Activated CD4-positive, alpha-beta memory T cell treated with anti-CD3 and anti-CD28 coated beads for 36 hours (primary cell): Measurements from ENCODE around the gene SCUBE2. TPM values are rescaled to one million over a fixed set of nuclear protein-coding genes. Genes with fewer than 3 reads are reported as not detected.
A peak's percentile ranks its signal among the peaks of the same experiment; 100 is the strongest.

Source experiments
- CTCF ChIA-PET: fragments of 350-600 bp; sonication (Branson Sonifier 250); formaldehyde crosslinking; loops from one replicate; lab custom pipeline; 2021; ENCODE audit warnings: antibody characterized with exemption, inconsistent platforms; lab: Charles Lee
- POLR2A ChIA-PET: fragments of 350-600 bp; sonication (Branson Sonifier 250); formaldehyde crosslinking; loops from one replicate; lab custom pipeline; 2021; ENCODE audit warnings: antibody characterized with exemption; lab: Charles Lee
- DNase-seq: peaks from one replicate; pipeline ENCODE4 v3.0.0-alpha.2; 2020
- H3K27ac Mint-ChIP-seq: one replicate; pipeline ENCODE4 v1.8.0; 2021; ENCODE audit warnings: mixed read lengths
- H3K27me3 Mint-ChIP-seq: one replicate; pipeline ENCODE4 v1.8.0; 2021; ENCODE audit warnings: mixed read lengths
- H3K36me3 Mint-ChIP-seq: one replicate; pipeline ENCODE4 v1.8.0; 2021; ENCODE audit warnings: mixed read lengths
- H3K4me1 Mint-ChIP-seq: one replicate; pipeline ENCODE4 v1.8.0; 2021; ENCODE audit warnings: low read depth, mixed read lengths
- H3K4me3 Mint-ChIP-seq: one replicate; pipeline ENCODE4 v1.8.0; 2021; ENCODE audit warnings: mild to moderate bottlenecking, mixed read lengths
- H3K9me3 Mint-ChIP-seq: one replicate; pipeline ENCODE4 v1.8.0; 2021; ENCODE audit warnings: mixed read lengths
- intact Hi-C: fragments of 100-400 bp; cut with micrococcal nuclease; formaldehyde crosslinking; loops from one replicate; pipeline ENCODE4 v1.15.1; 2023
- total RNA-seq, 2 experiments: library from RNA; stranded (reverse); gene quantifications; one replicate each; pipeline ENCODE4 v1.2.3, GENCODE V29; 2021

The SCUBE2 gene
- total RNA-seq, 2 experiments from 2014 or later = not detected

DNA sequence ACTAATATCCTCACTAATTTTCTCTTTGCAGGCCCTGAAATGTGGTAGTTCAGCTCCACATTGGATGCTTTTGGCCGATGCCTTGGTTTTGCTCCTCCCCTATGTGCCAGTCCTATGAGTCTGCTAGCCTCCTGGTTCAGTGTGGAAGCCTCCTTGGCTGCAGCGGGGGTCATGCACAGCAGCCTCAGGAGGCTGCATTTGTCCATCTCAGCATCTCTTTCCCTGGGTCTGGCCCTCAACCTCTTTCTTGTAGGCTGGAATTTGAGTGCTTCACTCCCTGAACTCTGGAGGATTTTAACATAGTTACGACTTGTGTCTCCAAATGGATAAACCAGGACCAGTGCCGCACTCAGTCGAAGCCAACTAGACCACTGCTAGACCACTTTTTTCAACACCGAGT, 34.9 kb downstream of the SCUBE2 start:
- H3K4me3 Mint-ChIP-seq = no peak overlapping the region
- H3K9me3 Mint-ChIP-seq = no peaks in the 10 kb centered on the region
- H3K4me1 Mint-ChIP-seq = peaks cover 12% of the 10 kb centered on the region
- H3K36me3 Mint-ChIP-seq = no peaks in the 10 kb centered on the region
- intact Hi-C loops = no loop called here
- POLR2A ChIA-PET = no interaction called here
- no peak for DNase-seq
- CTCF ChIA-PET = no interaction called here
- H3K27me3 Mint-ChIP-seq = peaks cover 13% of the 10 kb centered on the region
- no peak overlapping the region for H3K27ac Mint-ChIP-seq

DNA sequence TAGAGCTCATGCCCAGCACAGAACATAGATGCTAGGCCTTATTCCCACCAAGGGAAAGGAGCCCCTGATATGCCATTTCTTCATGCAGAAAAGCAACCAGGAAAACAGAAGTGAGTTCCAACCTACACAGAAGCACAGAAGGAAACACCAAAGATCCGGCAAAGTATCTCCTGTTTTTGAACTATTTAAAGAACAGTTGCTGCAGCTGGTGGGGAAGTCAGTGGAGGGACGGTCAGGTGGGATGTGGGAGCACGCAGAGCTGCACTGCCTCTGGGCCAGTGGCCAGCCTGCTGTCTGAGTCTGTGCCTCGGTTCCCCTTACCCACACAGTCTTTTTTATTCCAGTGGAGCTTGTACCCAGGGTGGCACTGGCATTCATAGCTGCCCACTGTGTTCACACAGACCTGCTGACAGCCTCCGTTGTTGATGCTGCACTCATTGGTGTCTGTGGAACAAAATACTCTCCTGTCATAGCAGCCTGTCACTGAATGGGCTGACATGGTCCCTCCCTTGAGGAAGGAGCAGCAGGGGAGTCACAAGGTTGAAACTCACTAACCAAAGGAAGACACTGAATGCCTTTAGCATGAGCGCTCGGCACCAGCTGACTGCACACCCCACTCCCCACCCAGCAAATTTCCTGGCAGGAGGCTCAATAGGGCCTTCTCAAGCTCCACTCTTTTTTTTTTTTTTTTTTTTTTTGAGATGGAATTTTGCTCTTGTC, 37.9 kb downstream of the SCUBE2 start:
- ChIA-PET POLR2A (no interaction called here), CTCF (interaction anchor here (0.6 to 1.2 kb wide), 2 partner anchors 23 to 84 kb away, joined by 3 to 4 read pairs; no protein-coding TSS in a partner anchor)
- Mint-ChIP-seq H3K27me3 (peaks cover 4% of the 10 kb centered on the region), H3K27ac (no peak overlapping the region), H3K36me3 (no peaks in the 10 kb centered on the region), H3K9me3 (no peaks in the 10 kb centered on the region), H3K4me3 (no peak overlapping the region), H3K4me1 (no peaks in the 10 kb centered on the region)
- DNase-seq = no peak
- intact Hi-C loops = no loop called here

DNA sequence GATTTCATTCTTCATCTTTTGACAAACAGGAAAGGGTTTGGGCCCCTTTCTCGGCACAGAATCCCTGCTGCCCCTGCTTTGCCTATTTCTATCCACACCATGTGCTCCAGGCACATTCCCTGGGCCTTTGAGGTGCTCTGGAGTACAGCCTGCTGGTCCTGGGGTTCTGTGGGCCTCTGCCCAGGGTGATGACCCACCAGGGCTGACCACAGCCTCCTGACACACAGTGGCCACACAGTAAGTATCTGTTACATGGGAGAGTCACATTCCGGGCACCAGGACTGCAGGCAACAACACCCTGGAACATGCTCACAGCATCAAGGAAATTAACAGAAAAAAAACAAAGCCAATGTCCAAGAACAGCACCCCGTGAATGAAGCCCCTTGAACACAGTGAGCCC, 39.1 kb downstream of the SCUBE2 start:
- CTCF ChIA-PET = interaction anchor here (1.7 kb wide), 1 partner anchor 36 kb away, joined by 7 read pairs; no protein-coding TSS in a partner anchor

DNA sequence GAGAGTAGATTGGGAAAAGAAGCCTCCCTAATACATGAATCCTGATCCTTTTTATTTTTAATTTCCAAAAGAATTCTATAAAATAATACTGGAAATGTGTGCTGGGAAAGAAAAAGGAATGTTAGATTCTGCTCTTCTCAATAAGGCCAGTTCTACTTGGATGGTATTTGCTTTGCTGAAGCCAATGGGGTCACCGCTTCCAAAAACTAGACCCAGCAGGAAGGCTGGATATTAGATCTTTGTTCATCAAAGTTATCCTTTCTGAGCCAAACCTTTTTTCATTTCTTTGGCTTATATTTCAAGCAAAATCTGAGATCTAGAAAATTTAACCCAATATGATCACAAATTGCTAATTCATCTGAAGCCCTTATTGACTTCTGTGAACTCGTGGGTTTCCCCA, 41.4 kb downstream of the SCUBE2 start:
- no peak for DNase-seq
- no peak overlapping the region for H3K27ac Mint-ChIP-seq
- H3K4me1 Mint-ChIP-seq = no peaks in the 10 kb centered on the region
- intact Hi-C loops = no loop called here
- ChIA-PET CTCF (no interaction called here), POLR2A (no interaction called here)
- H3K9me3 Mint-ChIP-seq = no peaks in the 10 kb centered on the region
- no peaks in the 10 kb centered on the region for H3K36me3 Mint-ChIP-seq
- no peak overlapping the region for H3K4me3 Mint-ChIP-seq
- no peaks in the 10 kb centered on the region for H3K27me3 Mint-ChIP-seq

More for the DNA sequence above, 39.1 kb downstream of the SCUBE2 start:
- peaks cover 4% of the 10 kb centered on the region for H3K27me3 Mint-ChIP-seq
- no peak overlapping the region for H3K27ac Mint-ChIP-seq
- H3K4me3 Mint-ChIP-seq = no peak overlapping the region
- DNase-seq = no peak
- intact Hi-C loops = no loop called here
- no peaks in the 10 kb centered on the region for H3K4me1 Mint-ChIP-seq
- H3K36me3 Mint-ChIP-seq = no peaks in the 10 kb centered on the region
- POLR2A ChIA-PET = no interaction called here
- H3K9me3 Mint-ChIP-seq = no peaks in the 10 kb centered on the region

DNA sequence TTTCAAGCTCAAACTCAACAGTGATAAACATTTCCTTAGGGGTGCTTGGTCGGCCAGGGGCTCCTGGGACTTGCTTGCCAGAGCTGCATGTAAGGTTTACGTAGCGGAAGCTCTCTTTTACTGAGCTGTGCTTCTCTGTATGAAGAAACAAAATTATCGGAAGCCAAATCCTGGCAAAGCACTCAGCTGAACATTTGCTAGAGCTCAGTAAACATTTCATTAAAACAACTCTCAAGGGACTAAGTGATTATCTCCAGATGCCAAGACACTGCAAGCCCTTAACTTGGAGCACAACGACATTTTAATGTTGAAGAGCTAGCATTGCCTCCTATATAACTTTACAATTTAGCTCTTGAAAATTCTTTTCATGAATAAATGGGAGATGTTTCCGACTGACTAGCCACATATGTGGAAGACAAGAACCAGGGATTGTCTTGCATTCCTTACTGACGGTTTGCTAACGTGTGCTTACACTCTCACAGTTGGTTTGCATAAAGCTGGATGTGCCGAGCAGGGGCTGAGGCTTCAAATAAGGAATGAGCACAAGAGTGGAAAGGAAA, 43.4 kb downstream of the SCUBE2 start:
- intact Hi-C loops = no loop called here
- POLR2A ChIA-PET = no interaction called here
- Mint-ChIP-seq H3K9me3 (no peaks in the 10 kb centered on the region), H3K27ac (no peak overlapping the region), H3K4me1 (no peaks in the 10 kb centered on the region), H3K36me3 (no peaks in the 10 kb centered on the region), H3K27me3 (no peaks in the 10 kb centered on the region), H3K4me3 (no peak overlapping the region)
- CTCF ChIA-PET = interaction anchor here (0.8 to 1.4 kb wide), 4 partner anchors 31 to 90 kb away, joined by 3 to 4 read pairs (median 3); no protein-coding TSS in a partner anchor
- no peak for DNase-seq

DNA sequence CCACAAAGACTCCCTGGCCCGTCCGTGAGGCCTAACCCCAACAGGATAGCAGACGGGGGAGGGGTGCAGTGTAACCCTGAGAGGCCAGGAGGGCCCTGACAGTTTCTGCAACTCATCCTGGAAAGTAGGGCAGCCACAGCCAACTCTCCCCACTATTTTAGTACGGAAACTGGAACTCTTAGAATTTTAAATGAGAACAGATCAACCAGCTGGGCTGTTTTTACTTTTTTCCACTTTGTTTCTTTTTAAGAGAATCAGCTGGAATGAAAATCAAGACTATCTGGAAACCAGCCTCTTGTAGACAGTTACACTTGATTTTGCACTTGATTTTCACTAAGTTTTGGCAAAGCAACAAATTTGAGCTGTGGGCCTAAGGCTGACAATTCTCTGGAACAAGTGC, 44.9 kb downstream of the SCUBE2 start:
- H3K9me3 Mint-ChIP-seq = no peaks in the 10 kb centered on the region
- H3K4me3 Mint-ChIP-seq = no peak overlapping the region
- H3K4me1 Mint-ChIP-seq = no peaks in the 10 kb centered on the region
- H3K27me3 Mint-ChIP-seq = no peaks in the 10 kb centered on the region
- CTCF ChIA-PET = interaction anchor here (1.4 kb wide), 1 partner anchor 32 kb away, joined by 4 read pairs; no protein-coding TSS in a partner anchor
- POLR2A ChIA-PET = no interaction called here
- no peaks in the 10 kb centered on the region for H3K36me3 Mint-ChIP-seq
- no peak overlapping the region for H3K27ac Mint-ChIP-seq
- no peak for DNase-seq
- intact Hi-C loops = no loop called here

DNA sequence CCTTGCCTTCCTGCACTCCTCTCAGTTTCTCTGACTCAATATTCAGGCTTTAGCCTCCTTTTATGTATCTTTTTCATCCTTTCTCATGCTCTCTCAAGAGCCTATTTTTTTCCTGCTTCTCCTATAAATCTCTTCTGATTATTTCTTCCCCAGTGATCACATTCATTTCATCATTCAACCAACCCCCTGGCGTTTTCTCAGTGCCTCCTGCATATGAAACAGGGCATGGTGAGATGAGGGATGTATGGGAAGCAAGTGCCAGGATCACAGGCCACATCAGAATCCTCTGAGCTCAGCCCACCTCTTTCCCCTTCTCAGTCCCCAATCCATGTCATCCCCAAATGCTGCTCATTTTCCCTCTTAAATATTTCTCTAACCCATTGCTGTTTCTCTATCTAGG, 48.9 kb downstream of the SCUBE2 start:
- Mint-ChIP-seq H3K27ac (no peak overlapping the region), H3K36me3 (no peaks in the 10 kb centered on the region), H3K4me3 (no peak overlapping the region), H3K27me3 (peaks cover 6% of the 10 kb centered on the region), H3K9me3 (no peaks in the 10 kb centered on the region), H3K4me1 (no peaks in the 10 kb centered on the region)
- POLR2A ChIA-PET = no interaction called here
- CTCF ChIA-PET = interaction anchor here (0.6 to 1.6 kb wide), 2 partner anchors 28 to 285 kb away, joined by 4 read pairs; no protein-coding TSS in a partner anchor
- intact Hi-C loops = no loop called here
- no peak for DNase-seq

DNA sequence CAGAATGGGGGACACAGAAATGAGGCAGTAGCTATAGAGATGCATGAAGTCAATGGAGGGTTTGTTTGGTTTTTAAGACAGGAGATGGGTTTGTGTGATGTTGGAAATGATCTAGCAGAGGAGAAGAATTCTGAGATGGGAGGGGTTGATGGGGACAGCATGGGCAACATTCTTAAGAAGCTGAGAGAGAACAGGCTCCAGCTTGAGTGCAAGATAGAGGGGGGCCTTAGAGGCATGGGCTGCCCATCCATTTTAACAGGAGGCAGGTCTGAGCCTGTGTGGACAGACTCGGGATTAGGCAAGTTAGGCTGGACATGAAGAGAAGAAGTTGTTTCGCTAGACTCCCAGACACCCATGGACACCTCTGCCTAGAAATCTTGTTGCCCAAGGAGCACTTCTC, 49.7 kb downstream of the SCUBE2 start:
- POLR2A ChIA-PET = no interaction called here
- no peak for DNase-seq
- Mint-ChIP-seq H3K9me3 (no peaks in the 10 kb centered on the region), H3K27ac (no peak overlapping the region), H3K36me3 (no peaks in the 10 kb centered on the region), H3K4me3 (no peak overlapping the region), H3K4me1 (no peaks in the 10 kb centered on the region), H3K27me3 (peaks cover 6% of the 10 kb centered on the region)
- intact Hi-C loops = no loop called here
- CTCF ChIA-PET = interaction anchor here (1.6 kb wide), 1 partner anchor 27 kb away, joined by 4 read pairs; no protein-coding TSS in a partner anchor

DNA sequence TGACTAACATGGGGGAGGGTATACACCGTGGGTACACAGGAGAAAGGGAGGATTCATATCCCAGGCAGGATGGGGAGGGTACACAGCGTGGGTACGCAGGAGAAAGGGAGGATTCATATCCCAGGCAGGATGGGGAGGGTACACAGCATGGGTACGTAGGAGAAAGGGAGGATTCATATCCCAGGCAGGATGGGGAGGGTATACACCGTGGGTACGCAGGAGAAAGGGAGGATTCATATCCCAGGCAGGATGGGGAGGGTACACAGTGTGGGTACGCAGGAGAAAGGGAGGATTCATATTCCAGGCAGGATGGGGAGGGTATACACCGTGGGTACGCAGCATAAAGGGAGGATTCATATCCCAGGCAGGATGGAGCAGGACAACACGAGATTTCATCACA, 51.0 kb downstream of the SCUBE2 start:
- intact Hi-C loops = no loop called here
- Mint-ChIP-seq H3K27ac (no peak overlapping the region), H3K9me3 (no peaks in the 10 kb centered on the region), H3K4me1 (no peaks in the 10 kb centered on the region), H3K27me3 (peaks cover 6% of the 10 kb centered on the region), H3K36me3 (no peaks in the 10 kb centered on the region), H3K4me3 (no peak overlapping the region)
- ChIA-PET CTCF (no interaction called here), POLR2A (no interaction called here)
- no peak for DNase-seq

DNA sequence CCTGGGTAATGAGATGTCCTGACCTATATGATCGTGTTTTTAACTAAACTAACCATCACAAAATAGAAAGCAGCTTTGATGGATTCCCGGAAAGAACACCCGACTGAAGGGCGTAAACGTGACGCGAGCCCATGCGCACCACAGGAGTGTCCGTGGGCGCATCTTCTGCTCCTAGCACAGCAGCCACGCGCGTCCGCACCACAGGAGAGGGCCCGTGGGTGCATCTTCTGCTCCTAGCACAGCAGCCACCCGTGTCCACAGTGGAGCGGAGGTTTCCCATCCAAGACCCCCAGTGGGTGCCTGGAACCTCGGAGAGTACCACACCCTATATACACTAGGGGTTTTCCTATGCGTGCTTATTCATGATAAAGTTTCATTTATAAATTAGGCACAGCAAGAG, 51.5 kb downstream of the SCUBE2 start:
- Mint-ChIP-seq H3K9me3 (no peaks in the 10 kb centered on the region), H3K36me3 (no peaks in the 10 kb centered on the region), H3K4me1 (no peaks in the 10 kb centered on the region), H3K27ac (no peak overlapping the region), H3K4me3 (no peak overlapping the region), H3K27me3 (peaks cover 6% of the 10 kb centered on the region)
- POLR2A ChIA-PET = no interaction called here
- intact Hi-C loops = no loop called here
- CTCF ChIA-PET = interaction anchor here (1.1 kb wide), 1 partner anchor 49 kb away, joined by 3 read pairs; no protein-coding TSS in a partner anchor
- no peak for DNase-seq

DNA sequence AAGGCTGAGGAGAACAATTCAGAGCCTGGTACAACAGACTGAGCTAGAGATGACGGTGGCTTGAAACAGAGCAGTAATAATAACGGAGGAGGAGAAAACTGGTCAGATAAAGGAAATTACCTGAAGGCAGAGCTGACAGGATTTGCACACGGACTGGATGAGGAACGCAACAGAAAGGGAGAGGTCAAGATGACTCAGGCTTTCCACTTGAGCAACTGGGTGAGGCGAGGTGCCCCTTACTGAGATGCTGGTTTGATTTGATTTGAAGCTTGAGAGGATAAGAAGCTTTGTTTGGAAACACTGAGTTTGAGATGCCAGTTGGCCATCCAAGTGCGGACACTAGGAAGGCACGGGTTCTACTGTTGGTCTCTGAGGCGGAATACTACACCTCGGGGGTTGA, 52.2 kb downstream of the SCUBE2 start:
- peak; percentile 18 for DNase-seq
- ChIA-PET CTCF (interaction anchor here (1.1 kb wide), 1 partner anchor 49 kb away, joined by 3 read pairs; no protein-coding TSS in a partner anchor), POLR2A (no interaction called here)
- H3K36me3 Mint-ChIP-seq = no peaks in the 10 kb centered on the region
- no peaks in the 10 kb centered on the region for H3K9me3 Mint-ChIP-seq
- H3K27ac Mint-ChIP-seq = no peak overlapping the region
- no peaks in the 10 kb centered on the region for H3K4me1 Mint-ChIP-seq
- no peak overlapping the region for H3K4me3 Mint-ChIP-seq
- peaks cover 6% of the 10 kb centered on the region for H3K27me3 Mint-ChIP-seq
- intact Hi-C loops = no loop called here

DNA sequence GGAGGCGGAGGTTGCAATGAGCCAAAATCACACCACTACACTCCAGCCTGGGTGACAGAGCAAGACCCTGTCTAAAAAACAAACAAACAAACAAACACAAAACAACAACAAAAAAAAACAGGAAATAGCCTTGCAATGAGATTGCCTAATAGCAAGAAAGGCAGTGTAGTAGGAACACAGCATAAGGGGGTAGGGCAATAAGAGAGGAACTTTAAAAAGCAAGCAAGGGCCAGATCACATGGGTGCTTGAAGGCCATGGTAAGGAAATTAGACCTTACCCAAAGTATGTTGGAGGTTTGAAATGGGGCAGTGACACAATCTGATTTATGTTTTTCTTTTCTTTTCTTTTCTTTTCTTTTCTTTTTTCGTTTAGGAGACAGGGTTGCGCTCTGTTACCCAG, 52.9 kb downstream of the SCUBE2 start:
- CTCF ChIA-PET = interaction anchor here (2.2 kb wide), 1 partner anchor 23 kb away, joined by 14 read pairs; no protein-coding TSS in a partner anchor
- Mint-ChIP-seq H3K4me3 (no peak overlapping the region), H3K27me3 (peaks cover 6% of the 10 kb centered on the region), H3K9me3 (no peaks in the 10 kb centered on the region), H3K27ac (no peak overlapping the region), H3K4me1 (no peaks in the 10 kb centered on the region), H3K36me3 (no peaks in the 10 kb centered on the region)
- intact Hi-C loops = no loop called here
- DNase-seq = no peak
- POLR2A ChIA-PET = no interaction called here
